ENCODE data around the gene VPS35. TPM values are rescaled to one million over a fixed set of nuclear protein-coding genes. Genes with fewer than 3 reads are reported as not detected.
A peak's percentile ranks its signal among the peaks of the same experiment; 100 is the strongest.

The VPS35 gene
- total RNA-seq (100 to 1,000 TPM; 128 to 129 TPM), polyA plus RNA-seq (ENCODE audit: insufficient read depth, low read depth, low replicate concordance) (75.5 TPM)
- long read RNA-seq, donor 1, full-length matches to known transcripts: 39 of 256 reads
- long read RNA-seq, donor 1, partial matches to known transcripts: 217 of 256 reads
- long read RNA-seq, donor 1, other reads (novel, unspliced or antisense): 0 of 256 reads
- long read RNA-seq, donor 2, full-length matches to known transcripts: 17 of 166 reads
- long read RNA-seq, donor 2, partial matches to known transcripts: 143 of 166 reads
- long read RNA-seq, donor 2, other reads (novel, unspliced or antisense): 6 of 166 reads

- H3K4me1 ChIP-seq: peaks cover 39% of the 10 kb centered on the region
- intact Hi-C loops (cut with DNase I; ENCODE audit: low total_unique reads): no loop called here
Observed at GRCh38 chr16:46688654-46689364, at the start of gene VPS35. Gene VPS35, minus strand, starts transcription at chr16:46689178. Its CDS starts 45 bp downstream, at chr16:46689133.

GRCh38 chr16:46737621-46738214, 48.7 kb upstream of the VPS35 start:
- Histone ChIP-seq H3K27me3 (no peaks in the 10 kb centered on the region), H3K4me1 (peaks cover 4% of the 10 kb centered on the region), H3K4me3 (peak overlapping the region in 1 of 2 donors; percentile 43), H3K27ac (peak overlapping the region in 1 of 2 donors; percentile 18), H3K36me3 (ENCODE audit: low read depth, missing control alignments) (no peaks in the 10 kb centered on the region), H3K9me3 (no peaks in the 10 kb centered on the region)
- TF ChIP-seq POLR2A (IDR thresholded peaks at IDR 0.05) (no peak), CTCF (IDR thresholded peaks at IDR 0.05) (no peak)
- peak; percentile 61 for DNase-seq
- intact Hi-C loops (cut with DNase I; ENCODE audit: low total_unique reads): no loop called here
- WGBS, 2 donors: 52 to 58% methylated on average over 6 to 13 of the region's 14 CpGs

More at GRCh38 chr16:46688654-46689364, at the start of gene VPS35:
- peak within 1 kb of the TSS; percentile 97 to 99 for H3K27ac ChIP-seq
- 0% methylated on average over 25 to 50 of the region's 54 CpGs for WGBS, 2 donors
- TF ChIP-seq CTCF (IDR thresholded peaks at IDR 0.05) (peak in 1 of 3 experiments; percentile 17), POLR2A (IDR thresholded peaks at IDR 0.05) (peak; percentile 35)
- DNase-seq: peak; percentile 100
- peak within 1 kb of the TSS; percentile 80 to 97 for H3K4me3 ChIP-seq
- H3K36me3 ChIP-seq (ENCODE audit: low read depth, missing control alignments): no peaks in the 10 kb centered on the region
- no peaks in the 10 kb centered on the region for H3K9me3 ChIP-seq
- no peaks in the 10 kb centered on the region for H3K27me3 ChIP-seq

- intact Hi-C loops (cut with DNase I; ENCODE audit: low total_unique reads): no loop called here
- Histone ChIP-seq H3K9me3 (no peaks in the 10 kb centered on the region), H3K4me1 (peaks cover 4% of the 10 kb centered on the region), H3K4me3 (peak overlapping the region in 1 of 2 donors; percentile 43), H3K36me3 (ENCODE audit: low read depth, missing control alignments) (no peaks in the 10 kb centered on the region), H3K27me3 (no peaks in the 10 kb centered on the region), H3K27ac (peak overlapping the region; percentile 18 to 41)
- peak; percentile 53 for DNase-seq
- TF ChIP-seq CTCF (IDR thresholded peaks at IDR 0.05) (no peak), POLR2A (IDR thresholded peaks at IDR 0.05) (no peak)
- WGBS, 2 donors: 62 to 80% methylated on average over 1 to 12 of the region's 12 CpGs
Observed at GRCh38 chr16:46736695-46737094, 47.7 kb upstream of the VPS35 start.

GRCh38 chr16:46733319-46733830, 44.4 kb upstream of the VPS35 start:
- no peaks in the 10 kb centered on the region for H3K9me3 ChIP-seq
- intact Hi-C loops (cut with DNase I; ENCODE audit: low total_unique reads): no loop called here
- no peaks in the 10 kb centered on the region for H3K36me3 ChIP-seq (ENCODE audit: low read depth, missing control alignments)
- 86 to 88% methylated on average over 9 of the region's 9 CpGs for WGBS, 2 donors
- peak; percentile 33 for DNase-seq
- TF ChIP-seq CTCF (IDR thresholded peaks at IDR 0.05): no peak
- TF ChIP-seq POLR2A (IDR thresholded peaks at IDR 0.05): no peak
- no peaks in the 10 kb centered on the region for H3K27me3 ChIP-seq
- H3K27ac ChIP-seq: peak overlapping the region in 1 of 2 donors; percentile 65
- no peak overlapping the region for H3K4me3 ChIP-seq
- H3K4me1 ChIP-seq: peaks cover 4% of the 10 kb centered on the region
